Activated T-cell treated with anti-CD3 and anti-CD28 coated beads for 24 hours (primary cell): ENCODE data around the gene NOMO2.
"Not testable (repeated sequence)": the region's sequence is repeated elsewhere in the genome, so short reads cannot be mapped to it uniquely, and the experiment has no call there.

ENCODE experiments used
- DNase-seq: peaks from one replicate; pipeline ENCODE4 v3.0.0-alpha.2; 2020; ENCODE audit warnings: low read depth

NOMO2 gene

DNA sequence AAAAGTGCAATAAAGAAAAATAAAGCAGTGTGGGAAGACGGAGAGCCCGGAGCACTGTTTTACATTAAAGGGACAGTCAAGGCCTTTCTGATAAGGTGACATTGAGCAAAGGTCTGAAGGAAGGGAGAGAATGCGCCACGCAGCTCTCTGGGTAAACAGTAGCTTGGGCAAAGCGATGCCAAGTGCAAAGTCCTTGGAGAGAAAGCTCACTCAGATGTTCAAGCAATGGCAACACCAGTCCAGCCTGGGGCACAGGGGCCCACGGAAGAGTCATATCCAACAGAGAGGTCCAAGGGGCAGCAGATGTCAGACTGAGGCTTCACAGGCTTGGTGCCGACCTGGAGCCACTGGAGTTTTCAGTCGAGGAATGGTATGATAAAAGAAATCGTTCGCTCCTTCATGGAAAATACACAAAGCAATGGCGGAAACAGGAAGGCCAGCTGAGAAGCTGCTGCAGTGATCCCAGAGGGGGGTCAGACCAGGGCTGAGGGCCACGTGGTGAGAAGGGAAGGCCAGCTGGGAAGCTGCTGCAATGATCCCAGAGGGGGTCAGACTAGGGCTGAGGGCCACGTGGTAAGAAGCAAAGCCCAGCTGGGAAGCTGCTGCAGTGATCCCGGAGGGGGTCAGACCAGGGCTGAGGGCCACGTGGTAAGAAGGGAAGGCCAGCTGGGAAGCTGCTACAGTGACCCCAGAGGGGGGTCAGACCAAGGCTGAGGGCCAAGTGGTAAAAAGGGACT, 40.3 kb downstream of the NOMO2 start:
- not testable (repeated sequence) for DNase-seq

DNA sequence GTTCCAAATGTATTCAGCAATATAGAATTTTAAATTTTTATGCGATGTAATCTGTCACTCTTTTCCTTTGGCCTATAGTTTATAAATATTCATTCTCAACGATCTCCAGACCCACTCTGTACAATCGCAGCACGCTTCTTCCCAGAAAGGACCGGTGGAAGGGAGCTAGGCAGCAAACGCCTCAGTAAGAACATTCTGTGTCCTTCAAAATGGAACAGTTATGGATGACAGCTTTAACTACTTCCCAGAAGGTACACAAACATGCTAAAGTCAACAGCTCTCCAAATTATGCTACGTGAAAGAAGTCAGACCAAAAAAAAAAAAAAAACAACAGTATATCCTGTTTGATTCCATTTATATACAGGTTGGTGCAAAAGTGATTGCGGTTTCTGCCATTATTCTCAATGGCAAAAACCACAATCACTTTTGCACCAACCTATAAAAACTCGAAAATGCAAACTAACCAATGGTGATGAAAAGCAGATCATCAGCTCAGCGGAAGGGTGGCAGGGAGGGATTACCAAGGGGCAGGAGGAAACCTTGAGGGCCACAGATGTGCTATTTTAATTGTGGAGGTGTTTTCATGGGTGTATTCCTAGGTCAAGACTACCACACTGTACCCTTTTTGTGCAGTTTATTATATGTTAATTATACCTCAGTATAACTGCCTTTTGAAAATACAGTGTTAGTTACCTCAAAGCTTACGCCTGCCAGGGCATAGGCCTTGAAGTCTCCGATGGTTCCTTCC, 43.2 kb downstream of the NOMO2 start:
- not testable (repeated sequence) for DNase-seq

DNA sequence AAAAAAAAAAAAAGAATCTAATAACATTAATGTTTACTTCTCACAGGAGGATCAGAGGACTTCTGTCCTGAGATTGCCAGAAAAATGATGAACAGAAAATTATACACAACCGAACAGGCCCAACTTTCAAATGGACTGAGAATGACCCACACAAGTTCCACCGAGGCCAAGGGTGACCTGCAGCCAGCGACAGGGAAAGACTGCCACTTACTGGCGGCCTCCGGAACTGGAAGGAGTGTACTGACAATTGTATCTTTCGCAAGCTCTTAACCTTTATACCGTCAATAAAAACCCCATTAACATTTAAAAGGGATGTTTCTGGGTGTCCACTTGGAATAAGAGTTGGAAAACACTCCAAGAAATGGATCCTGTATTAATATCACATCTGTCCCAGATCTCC, 63.5 kb downstream of the NOMO2 start:
- DNase-seq, result not testable (repeated sequence)

DNA sequence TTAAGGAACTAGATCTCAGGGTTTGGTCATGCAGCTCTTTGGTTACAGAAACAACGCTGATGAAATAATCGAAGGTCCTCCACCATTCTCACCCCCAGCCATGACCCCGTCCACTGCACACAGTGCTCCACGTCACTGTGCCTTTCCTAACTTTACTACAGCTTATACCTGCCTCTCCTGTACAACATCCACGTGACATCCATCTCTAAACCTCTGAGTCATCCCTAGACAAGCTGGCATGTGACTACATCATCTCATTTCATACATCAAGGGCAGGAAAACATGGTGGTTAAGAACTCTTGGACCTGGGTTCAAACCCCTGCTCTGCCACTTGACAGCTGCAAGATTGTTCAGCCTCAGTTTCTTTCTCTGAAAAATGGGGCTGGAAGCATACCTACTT, 64.9 kb downstream of the NOMO2 start:
- DNase-seq, result not testable (repeated sequence)

DNA sequence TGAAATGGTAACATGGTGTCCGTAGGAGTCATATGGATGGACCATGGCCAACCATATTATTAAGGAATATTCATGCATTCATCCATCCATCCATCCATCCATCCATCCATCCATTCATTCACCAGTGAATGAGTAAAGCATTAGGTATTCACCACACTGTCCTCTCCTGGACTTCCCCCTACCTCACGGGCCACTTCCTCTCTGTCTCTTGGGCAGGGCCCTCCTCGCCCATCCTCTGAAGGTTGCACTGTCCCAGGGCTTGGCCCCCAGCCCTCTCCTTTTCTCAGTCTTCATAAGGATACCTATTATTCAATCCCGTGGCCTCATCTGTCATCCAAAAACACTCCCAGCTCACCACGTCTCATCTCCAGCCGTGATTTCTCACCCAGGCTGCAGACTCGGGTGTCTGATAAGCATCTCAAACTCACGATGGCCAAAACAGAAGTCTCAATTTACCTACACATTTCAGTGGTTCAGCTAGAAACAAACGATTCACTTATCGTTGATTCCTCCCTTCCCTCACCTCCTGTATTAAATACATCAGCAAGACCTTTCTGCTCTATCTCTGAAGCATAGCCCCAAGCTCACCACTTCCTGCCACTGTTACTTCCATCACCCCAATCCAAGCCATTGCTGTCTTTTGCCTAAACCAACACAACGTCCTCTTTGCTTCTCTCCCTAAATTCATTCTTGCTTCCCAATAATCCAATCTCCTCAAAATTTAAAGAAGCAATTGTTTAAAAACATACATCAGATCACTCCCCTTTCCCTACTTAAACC, 69.6 kb downstream of the NOMO2 start:
- DNase-seq, result not testable (repeated sequence)

DNA sequence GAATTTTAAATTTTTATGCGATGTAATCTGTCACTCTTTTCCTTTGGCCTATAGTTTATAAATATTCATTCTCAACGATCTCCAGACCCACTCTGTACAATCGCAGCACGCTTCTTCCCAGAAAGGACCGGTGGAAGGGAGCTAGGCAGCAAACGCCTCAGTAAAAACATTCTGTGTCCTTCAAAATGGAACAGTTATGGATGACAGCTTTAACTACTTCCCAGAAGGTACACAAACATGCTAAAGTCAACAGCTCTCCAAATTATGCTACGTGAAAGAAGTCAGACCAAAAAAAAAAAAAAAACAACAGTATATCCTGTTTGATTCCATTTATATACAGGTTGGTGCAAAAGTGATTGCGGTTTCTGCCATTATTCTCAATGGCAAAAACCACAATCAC, 125.9 kb downstream of the NOMO2 start:
- not testable (repeated sequence) for DNase-seq

DNA sequence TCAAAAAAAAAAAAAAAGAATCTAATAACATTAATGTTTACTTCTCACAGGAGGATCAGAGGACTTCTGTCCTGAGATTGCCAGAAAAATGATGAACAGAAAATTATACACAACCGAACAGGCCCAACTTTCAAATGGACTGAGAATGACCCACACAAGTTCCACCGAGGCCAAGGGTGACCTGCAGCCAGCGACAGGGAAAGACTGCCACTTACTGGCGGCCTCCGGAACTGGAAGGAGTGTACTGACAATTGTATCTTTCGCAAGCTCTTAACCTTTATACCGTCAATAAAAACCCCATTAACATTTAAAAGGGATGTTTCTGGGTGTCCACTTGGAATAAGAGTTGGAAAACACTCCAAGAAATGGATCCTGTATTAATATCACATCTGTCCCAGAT, 146.1 kb downstream of the NOMO2 start:
- not testable (repeated sequence) for DNase-seq

DNA sequence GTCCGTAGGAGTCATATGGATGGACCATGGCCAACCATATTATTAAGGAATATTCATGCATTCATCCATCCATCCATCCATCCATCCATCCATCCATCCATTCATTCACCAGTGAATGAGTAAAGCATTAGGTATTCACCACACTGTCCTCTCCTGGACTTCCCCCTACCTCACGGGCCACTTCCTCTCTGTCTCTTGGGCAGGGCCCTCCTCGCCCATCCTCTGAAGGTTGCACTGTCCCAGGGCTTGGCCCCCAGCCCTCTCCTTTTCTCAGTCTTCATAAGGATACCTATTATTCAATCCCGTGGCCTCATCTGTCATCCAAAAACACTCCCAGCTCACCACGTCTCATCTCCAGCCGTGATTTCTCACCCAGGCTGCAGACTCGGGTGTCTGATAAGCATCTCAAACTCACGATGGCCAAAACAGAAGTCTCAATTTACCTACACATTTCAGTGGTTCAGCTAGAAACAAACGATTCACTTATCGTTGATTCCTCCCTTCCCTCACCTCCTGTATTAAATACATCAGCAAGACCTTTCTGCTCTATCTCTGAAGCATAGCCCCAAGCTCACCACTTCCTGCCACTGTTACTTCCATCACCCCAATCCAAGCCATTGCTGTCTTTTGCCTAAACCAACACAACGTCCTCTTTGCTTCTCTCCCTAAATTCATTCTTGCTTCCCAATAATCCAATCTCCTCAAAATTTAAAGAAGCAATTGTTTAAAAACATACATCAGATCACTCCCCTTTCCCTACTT, 152.2 kb downstream of the NOMO2 start:
- DNase-seq, result not testable (repeated sequence)

DNA sequence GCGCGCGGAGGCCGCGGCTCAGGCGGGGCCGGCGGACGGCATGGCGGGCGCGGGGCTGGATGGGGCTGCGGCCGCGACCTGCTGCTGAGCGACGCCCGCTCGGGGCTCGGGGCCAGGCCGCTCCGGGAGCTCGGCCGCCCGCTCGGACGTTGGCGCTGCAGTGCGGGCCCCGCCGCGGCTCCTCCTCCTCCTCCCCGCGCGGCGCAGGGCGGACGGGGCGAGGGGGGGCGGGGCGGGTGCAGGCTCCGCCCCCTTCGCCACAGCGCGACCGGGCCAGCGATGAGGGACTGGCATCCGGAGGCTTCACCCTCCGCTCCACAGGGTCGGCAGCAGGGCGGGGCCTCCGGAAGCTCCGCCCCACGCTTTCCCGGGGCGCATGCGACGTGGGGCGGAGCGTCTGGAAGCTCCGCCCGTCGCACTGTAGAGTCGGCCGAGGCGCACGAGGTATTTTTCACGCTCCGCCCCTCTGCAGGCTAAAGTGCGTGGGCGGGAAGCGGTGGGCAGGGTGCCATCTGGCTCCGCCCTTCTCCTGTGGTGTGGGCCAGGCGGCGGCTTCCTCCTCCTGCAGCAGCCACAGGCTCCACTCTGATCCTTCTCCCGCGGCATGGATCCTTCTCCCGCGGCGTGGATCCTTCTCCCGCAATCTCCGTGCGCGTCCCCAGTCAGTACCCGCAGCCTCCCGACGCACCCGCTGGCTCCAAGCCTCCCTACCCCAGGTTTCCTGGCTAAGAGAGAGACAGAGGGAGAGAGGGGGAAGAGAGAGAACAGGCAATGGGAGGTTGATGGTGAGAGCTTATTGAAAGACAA, 159.8 kb downstream of the NOMO2 start:
- not testable (repeated sequence) for DNase-seq

DNA sequence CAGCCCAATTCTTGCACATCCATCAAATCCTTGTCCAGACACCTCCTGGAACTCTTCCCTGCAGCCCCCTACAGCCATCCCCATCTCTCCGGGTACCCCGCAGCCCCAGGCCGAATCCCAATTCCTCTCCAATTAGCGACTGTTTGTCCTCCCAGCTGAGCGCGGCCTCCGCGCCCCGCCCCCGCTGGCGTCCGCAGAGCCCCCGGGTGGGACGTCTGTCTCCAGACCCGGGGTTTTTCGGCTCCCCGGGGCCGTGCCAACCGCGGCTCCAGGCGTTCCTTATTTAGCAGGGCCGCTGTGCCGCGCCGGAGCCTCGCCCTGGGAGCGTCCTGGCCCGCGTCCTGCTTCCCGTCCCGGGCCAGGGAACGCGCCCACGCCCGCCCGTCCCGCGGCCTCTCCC, 160.7 kb downstream of the NOMO2 start:
- DNase-seq, result not testable (repeated sequence)

DNA sequence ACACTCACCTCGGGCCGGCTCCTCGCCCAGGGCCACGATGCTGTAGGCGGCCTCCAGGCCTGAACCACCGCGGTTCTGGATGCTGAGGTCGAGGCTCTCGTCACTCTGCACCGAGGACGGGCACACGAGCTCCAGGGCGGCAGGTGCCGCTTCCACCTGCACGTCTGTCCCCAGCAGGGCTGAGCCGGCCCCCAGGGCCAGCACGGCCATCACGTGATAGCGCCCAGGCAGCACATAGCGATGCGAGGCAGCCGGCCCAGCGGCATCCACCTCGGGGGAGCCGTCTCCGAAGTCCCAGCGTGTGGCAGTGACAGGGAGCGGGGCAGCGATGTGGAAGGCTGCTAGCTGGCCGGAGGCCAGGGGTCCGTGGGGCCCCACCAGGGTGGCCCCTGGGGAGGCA, 167.5 kb downstream of the NOMO2 start:
- not testable (repeated sequence) for DNase-seq

DNA sequence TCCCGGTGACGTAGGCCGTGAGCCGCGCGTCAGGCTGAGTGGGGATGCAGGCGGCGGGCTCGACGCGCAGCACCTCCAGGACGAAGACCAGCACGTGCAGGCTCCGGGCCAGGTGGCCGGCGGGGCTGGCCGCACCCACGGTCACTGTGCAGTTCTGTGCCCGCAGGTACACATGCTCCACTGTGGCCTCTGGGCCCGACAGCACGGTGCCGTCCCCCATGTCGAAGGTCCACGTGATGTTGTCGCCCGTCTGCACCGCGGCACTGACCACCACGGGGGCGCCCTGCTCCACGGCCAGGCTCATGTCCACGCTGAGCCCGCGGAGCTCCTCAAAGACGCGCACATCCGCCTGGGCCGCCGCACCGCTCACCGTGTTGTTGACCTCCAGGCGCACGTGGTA, 174.1 kb downstream of the NOMO2 start:
- DNase-seq, result not testable (repeated sequence)

DNA sequence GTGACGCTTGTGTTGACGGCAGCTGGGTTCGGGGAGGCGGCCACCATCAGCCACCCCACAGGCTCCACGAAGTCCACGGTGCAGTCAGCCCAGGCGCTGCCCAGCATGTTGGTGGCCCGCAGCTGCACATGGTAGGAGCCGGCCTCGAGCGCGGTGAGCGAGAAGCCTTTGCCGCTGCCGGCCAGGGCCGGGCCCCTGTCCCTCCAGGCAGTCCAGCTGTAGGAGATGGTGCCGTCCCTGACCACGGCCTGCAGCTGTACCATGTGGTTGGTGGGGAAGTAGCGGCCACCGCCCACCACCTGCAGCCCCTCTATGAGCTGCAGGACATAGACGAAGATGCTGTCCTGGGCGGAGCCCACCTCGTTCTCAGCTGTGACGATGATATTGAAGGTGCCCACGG, 175.4 kb downstream of the NOMO2 start:
- DNase-seq, result not testable (repeated sequence)

DNA sequence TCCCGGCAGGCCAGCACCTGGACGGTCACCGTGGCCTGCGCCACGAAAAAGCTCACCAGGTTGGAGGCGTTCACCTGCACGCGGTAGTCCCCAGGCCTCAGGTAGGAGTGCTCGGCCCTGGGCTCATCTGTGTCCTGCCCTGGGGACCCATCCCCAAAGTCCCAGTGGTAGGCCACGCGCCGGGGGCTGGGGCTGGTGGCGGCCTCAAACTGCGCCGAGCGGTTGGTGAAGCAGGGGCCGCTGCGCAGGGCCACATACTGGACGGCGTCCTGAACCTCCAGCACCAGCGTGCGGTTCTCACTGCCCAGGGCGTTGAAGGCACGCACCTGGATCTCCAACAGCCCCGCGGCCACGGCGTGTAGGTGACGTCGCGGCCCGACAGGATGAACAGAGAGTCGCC, 176.6 kb downstream of the NOMO2 start:
- DNase-seq, result not testable (repeated sequence)

DNA sequence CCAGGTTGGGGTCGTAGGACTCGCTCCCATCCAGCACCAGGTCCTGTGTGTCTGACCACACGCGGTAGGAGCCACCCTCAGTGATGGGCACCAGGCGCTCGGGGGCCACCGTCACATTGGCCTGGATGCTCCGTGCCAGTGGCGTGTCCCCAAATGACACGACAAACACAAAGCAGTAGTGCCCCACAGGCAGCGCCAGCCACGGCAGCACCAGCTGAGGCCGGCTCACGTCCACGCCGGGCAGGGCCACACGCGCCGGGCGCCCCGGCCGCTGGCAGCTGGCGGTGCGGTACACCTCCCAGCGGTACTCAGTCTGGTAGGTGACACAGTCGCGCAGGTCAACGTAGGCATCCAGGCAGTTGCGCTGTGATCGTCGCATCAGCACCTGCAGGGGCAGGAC, 177.0 kb downstream of the NOMO2 start:
- DNase-seq, result not testable (repeated sequence)

DNA sequence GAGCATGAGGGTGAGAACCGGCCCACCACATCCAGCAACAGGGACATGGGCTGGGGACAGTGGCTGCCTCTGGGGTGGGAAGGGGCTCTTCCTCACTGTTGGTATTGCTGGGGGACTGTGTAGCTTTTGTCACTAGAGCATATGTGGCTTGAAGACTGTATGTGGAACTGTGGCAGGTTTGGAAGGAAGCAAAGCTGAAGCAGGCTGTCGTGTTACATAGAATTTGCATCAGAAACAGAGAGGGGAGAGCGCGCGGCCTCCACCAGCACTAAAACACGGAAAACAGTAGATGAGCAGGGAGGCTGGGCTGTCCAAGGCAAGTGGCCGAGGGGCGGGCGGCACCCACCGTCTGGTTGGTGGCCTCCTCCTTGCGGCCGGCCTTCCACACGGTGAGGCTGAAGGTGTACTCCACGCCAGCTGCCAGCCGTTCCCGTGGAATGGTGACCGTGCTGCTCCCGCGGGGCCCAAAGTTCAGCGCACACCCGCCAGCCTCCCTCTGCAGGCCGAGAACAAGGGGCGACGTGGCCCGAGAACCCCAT, 177.7 kb downstream of the NOMO2 start:
- DNase-seq, result not testable (repeated sequence)

DNA sequence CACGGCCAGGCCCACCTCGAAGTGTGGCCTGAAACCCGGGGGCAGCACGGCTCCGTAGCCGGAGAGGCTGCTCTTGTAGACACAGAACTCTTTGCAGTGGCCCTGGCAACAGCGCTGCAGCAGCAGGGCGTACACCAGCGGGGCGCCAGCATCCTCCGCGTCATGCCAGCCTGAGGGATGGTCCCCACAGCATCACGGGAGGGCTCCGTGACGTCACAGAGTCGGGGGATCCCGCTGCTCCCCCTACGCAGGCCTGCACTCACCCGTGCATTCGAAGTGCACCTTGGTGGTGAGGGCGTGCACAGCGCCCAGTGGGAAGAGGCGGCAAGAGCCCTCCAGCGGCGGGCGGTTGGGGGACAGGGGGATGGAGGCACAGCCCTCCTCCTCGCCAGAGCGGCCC, 179.2 kb downstream of the NOMO2 start:
- not testable (repeated sequence) for DNase-seq
